Measurements from ENCODE around the gene CTNNBIP1.

The CTNNBIP1 gene

GRCh38 chr1:9850442-9851162 lies 59.5 kb downstream of the CTNNBIP1 start:
- TF ChIP-seq REST (IDR thresholded peaks at IDR 0.05; ENCODE audit: insufficient read depth in 1 of 2, low read depth in 2 of 2, low read length in 2 of 2) (no peak), SIN3A (IDR thresholded peaks at IDR 0.05; ENCODE audit: borderline replicate concordance, insufficient read depth, low read length) (no peak), FOXP2 (optimal IDR thresholded peaks at IDR 0.05; ENCODE audit: borderline replicate concordance, extremely low read depth, extremely low read length, insufficient read depth) (no peak), POLR2AphosphoS5 (IDR thresholded peaks at IDR 0.05; ENCODE audit: low read depth, low read length) (no peak)

GRCh38 chr1:9849691-9850441 lies 60.2 kb downstream of the CTNNBIP1 start:
- TF ChIP-seq SIN3A (IDR thresholded peaks at IDR 0.05; ENCODE audit: borderline replicate concordance, insufficient read depth, low read length) = no peak
- TF ChIP-seq POLR2AphosphoS5 (IDR thresholded peaks at IDR 0.05; ENCODE audit: low read depth, low read length) = no peak
- TF ChIP-seq REST (IDR thresholded peaks at IDR 0.05; ENCODE audit: insufficient read depth in 1 of 2, low read depth in 2 of 2, low read length in 2 of 2) = no peak
- no peak for TF ChIP-seq TAF1 (IDR thresholded peaks at IDR 0.05; ENCODE audit: borderline replicate concordance, insufficient read depth, low read length)
- TF ChIP-seq FOXP2 (optimal IDR thresholded peaks at IDR 0.05; ENCODE audit: borderline replicate concordance, extremely low read depth, extremely low read length, insufficient read depth) = no peak

- no peak for TF ChIP-seq REST (IDR thresholded peaks at IDR 0.05; ENCODE audit: insufficient read depth in 1 of 2, low read depth in 2 of 2, low read length in 2 of 2)
- no peak for TF ChIP-seq POLR2AphosphoS5 (IDR thresholded peaks at IDR 0.05; ENCODE audit: low read depth, low read length)
- TF ChIP-seq SIN3A (IDR thresholded peaks at IDR 0.05; ENCODE audit: borderline replicate concordance, insufficient read depth, low read length) = no peak
- no peak for TF ChIP-seq FOXP2 (optimal IDR thresholded peaks at IDR 0.05; ENCODE audit: borderline replicate concordance, extremely low read depth, extremely low read length, insufficient read depth)
- TF ChIP-seq TAF1 (IDR thresholded peaks at IDR 0.05; ENCODE audit: borderline replicate concordance, insufficient read depth, low read length) = no peak
Observed at GRCh38 chr1:9848022-9848421, 62.0 kb downstream of the CTNNBIP1 start.

- TF ChIP-seq POLR2AphosphoS5 (IDR thresholded peaks at IDR 0.05; ENCODE audit: low read depth, low read length) (no peak), TAF1 (IDR thresholded peaks at IDR 0.05; ENCODE audit: borderline replicate concordance, insufficient read depth, low read length) (no peak), REST (IDR thresholded peaks at IDR 0.05; ENCODE audit: insufficient read depth in 1 of 2, low read depth in 2 of 2, low read length in 2 of 2) (no peak), SIN3A (IDR thresholded peaks at IDR 0.05; ENCODE audit: borderline replicate concordance, insufficient read depth, low read length) (no peak), FOXP2 (optimal IDR thresholded peaks at IDR 0.05; ENCODE audit: borderline replicate concordance, extremely low read depth, extremely low read length, insufficient read depth) (no peak)
Observed at GRCh38 chr1:9847269-9847668, 62.8 kb downstream of the CTNNBIP1 start.
